Neural cell (in vitro differentiated cells): ENCODE measurements around the gene ANAPC15. TPM values are rescaled to one million over a fixed set of nuclear protein-coding genes. Genes with fewer than 3 reads are reported as not detected.
"Not testable (repeated sequence)": the region's sequence is repeated elsewhere in the genome, so short reads cannot be mapped to it uniquely, and the experiment has no call there.

Experiments
- H2AFZ ChIP-seq: fragments of 200-600, 300-800 bp; sonication (generic), shearing (Covaris generic); 2 replicates; pipeline ENCODE4 v1.6.0; 2014; ENCODE audit warnings: low read depth, mild to moderate bottlenecking, antibody characterized with exemption, low read length, moderate library complexity
- H3F3A ChIP-seq: fragments of 200-600 bp; shearing (Covaris generic); 2 replicates; pipeline ENCODE4 v1.6.1; 2016; ENCODE audit warnings: mild to moderate bottlenecking, moderate library complexity, mixed read lengths, antibody characterized with exemption, low read length; ENCODE audit not compliant: insufficient read depth, poor library complexity, severe bottlenecking
- H3K27ac ChIP-seq: fragments of 200-600, 300-800 bp; sonication (generic), shearing (Covaris generic); 2 replicates; pipeline ENCODE4 v1.5.1; 2014; ENCODE audit warnings: mild to moderate bottlenecking, low read length, moderate library complexity
- H3K27me3 ChIP-seq: fragments of 300-800, 200-600 bp; sonication (generic), shearing (Covaris generic); 2 replicates; pipeline ENCODE4 v1.6.0; 2014; ENCODE audit warnings: mild to moderate bottlenecking, low read depth, low read length, moderate library complexity; ENCODE audit not compliant: insufficient read depth
- H3K36me3 ChIP-seq: fragments of 300-800, 200-600 bp; sonication (generic), shearing (Covaris generic); 2 replicates; pipeline ENCODE4 v1.5.1; 2014; ENCODE audit warnings: mild to moderate bottlenecking, antibody characterized with exemption, low read length, moderate library complexity; ENCODE audit not compliant: insufficient read depth
- H3K4me2 ChIP-seq: fragments of 300-800, 200-600 bp; sonication (generic), shearing (Covaris generic); 2 replicates; pipeline ENCODE4 v1.6.0; 2014; ENCODE audit warnings: mild to moderate bottlenecking, low read length
- H3K4me3 ChIP-seq: fragments of 300-800, 200-600 bp; sonication (generic), shearing (Covaris generic); 2 replicates; pipeline ENCODE4 v1.5.1; 2014; ENCODE audit warnings: mild to moderate bottlenecking, low read length, moderate library complexity
- H3K79me2 ChIP-seq: fragments of 200-600 bp; shearing (Covaris generic); replicated peaks from 2 replicates; pipeline ENCODE4 v1.6.0; 2014; ENCODE audit warnings: mild to moderate bottlenecking, low read length, moderate library complexity; ENCODE audit not compliant: insufficient read depth
- H3K9ac ChIP-seq: fragments of 300-800, 200-600 bp; sonication (generic), shearing (Covaris generic); 2 replicates; pipeline ENCODE4 v1.6.1; 2016; ENCODE audit warnings: mild to moderate bottlenecking, low read length, mixed read lengths
- H3K9me2 ChIP-seq: fragments of 200-600 bp; shearing (Covaris generic); 2 replicates; pipeline ENCODE4 v1.6.1; 2016; ENCODE audit warnings: mild to moderate bottlenecking, low read length, mixed read lengths; ENCODE audit not compliant: insufficient read depth
- H3K9me3 ChIP-seq: fragments of 200-600, 300-800 bp; sonication (generic), shearing (Covaris generic); 2 replicates; pipeline ENCODE4 v1.6.1; 2016; ENCODE audit warnings: mild to moderate bottlenecking, mixed run types, low read length, moderate library complexity, mixed read lengths
- H4K20me1 ChIP-seq: fragments of 200-600 bp; shearing (Covaris generic); 2 replicates; pipeline ENCODE4 v1.6.1; 2016; ENCODE audit warnings: mild to moderate bottlenecking, mixed run types; ENCODE audit not compliant: insufficient read depth
- CTCF ChIP-seq: fragments of 450-650 bp; IDR thresholded peaks from 2 replicates; pipeline ENCODE4 v1.5.1; 2014; ENCODE audit warnings: antibody characterized with exemption, mild to moderate bottlenecking, moderate library complexity; ENCODE audit not compliant: poor library complexity, severe bottlenecking
- EZH2 ChIP-seq: fragments of 200-600, 300-800 bp; shearing (Covaris generic), sonication (generic); IDR thresholded peaks from 2 replicates; pipeline ENCODE4 v1.6.1; 2014; ENCODE audit warnings: antibody characterized with exemption, low read length, borderline replicate concordance, mild to moderate bottlenecking; ENCODE audit not compliant: insufficient read depth, poor library complexity, severe bottlenecking
- MXI1 ChIP-seq: fragments of 450-650 bp; conservative IDR thresholded peaks from 2 replicates; pipeline ENCODE4 v1.6.1; 2014; ENCODE audit warnings: antibody characterized with exemption, mild to moderate bottlenecking; ENCODE audit not compliant: poor library complexity, severe bottlenecking
- POLR2AphosphoS5 ChIP-seq: IDR thresholded peaks from 2 replicates; pipeline ENCODE4 v1.6.1; 2012
- RAD21 ChIP-seq: fragments of 450-650 bp; conservative IDR thresholded peaks from 2 replicates; pipeline ENCODE4 v1.6.1; 2014; ENCODE audit warnings: antibody characterized with exemption, mild to moderate bottlenecking, moderate library complexity
- REST ChIP-seq: IDR thresholded peaks from 2 replicates; pipeline ENCODE4 v1.6.1; 2012; ENCODE audit warnings: borderline replicate concordance
- SMC3 ChIP-seq: fragments of 450-650 bp; conservative IDR thresholded peaks from 2 replicates; pipeline ENCODE4 v1.6.1; 2014; ENCODE audit warnings: antibody characterized with exemption, mild to moderate bottlenecking, moderate library complexity; ENCODE audit not compliant: poor library complexity
- TAF1 ChIP-seq: IDR thresholded peaks from 2 replicates; pipeline ENCODE4 v1.6.1; 2012; ENCODE audit warnings: low read depth
- polyA plus RNA-seq: library from polyadenylated mRNA; depleted of rRNA; stranded (reverse); fragments of >200 nt; gene quantifications from 2 replicates; pipeline ENCODE4 v1.2.3, GENCODE V29; 2014

ANAPC15 gene
- polyA plus RNA-seq, 1 donor from 2014 or later: 64.6 TPM

- Histone ChIP-seq H2AFZ (no peak overlapping the region), H3K4me3 (no peak overlapping the region), H3F3A (no peaks in the 10 kb centered on the region), H3K9me3 (no peaks in the 10 kb centered on the region), H3K79me2 (no peaks in the 10 kb centered on the region), H3K27ac (no peak overlapping the region), H3K36me3 (no peaks in the 10 kb centered on the region), H3K4me2 (no peak overlapping the region), H3K9ac (no peak overlapping the region), H3K27me3 (no peaks in the 10 kb centered on the region), H4K20me1 (no peaks in the 10 kb centered on the region), H3K9me2 (no peaks in the 10 kb centered on the region)
- TF ChIP-seq CTCF (no peak), MXI1 (no peak), TAF1 (no peak), POLR2AphosphoS5 (no peak), RAD21 (no peak), SMC3 (no peak), EZH2 (no peak), REST (no peak)
Observed at GRCh38 chr11:72154816-72155215, 42.3 kb upstream of the ANAPC15 start.

- H3K4me3 ChIP-seq, H2AFZ ChIP-seq, H3K9me3 ChIP-seq: not testable (repeated sequence)
Observed at GRCh38 chr11:72153874-72154273, 41.4 kb upstream of the ANAPC15 start.

GRCh38 chr11:72150882-72151281, 38.4 kb upstream of the ANAPC15 start:
- no peaks in the 10 kb centered on the region for H4K20me1 ChIP-seq
- H3K27ac ChIP-seq: no peak overlapping the region
- H2AFZ ChIP-seq: no peak overlapping the region
- TF ChIP-seq POLR2AphosphoS5: no peak
- no peaks in the 10 kb centered on the region for H3K36me3 ChIP-seq
- no peak overlapping the region for H3K9ac ChIP-seq
- no peaks in the 10 kb centered on the region for H3K79me2 ChIP-seq
- no peak overlapping the region for H3K4me2 ChIP-seq
- H3K4me3 ChIP-seq: no peak overlapping the region
- H3K9me2 ChIP-seq: no peaks in the 10 kb centered on the region
- no peaks in the 10 kb centered on the region for H3F3A ChIP-seq
- no peaks in the 10 kb centered on the region for H3K9me3 ChIP-seq
- no peaks in the 10 kb centered on the region for H3K27me3 ChIP-seq

More at GRCh38 chr11:72153874-72154273, 41.4 kb upstream of the ANAPC15 start:
- H3K36me3 ChIP-seq, H3K79me2 ChIP-seq, H3K9ac ChIP-seq, H4K20me1 ChIP-seq, H3F3A ChIP-seq, H3K4me2 ChIP-seq, H3K9me2 ChIP-seq, H3K27me3 ChIP-seq, H3K27ac ChIP-seq: not testable (repeated sequence)
